ENCODE data around the gene ATP9B.

ATP9B gene

GRCh38 chr18:79218605-79219190 is 149.5 kb downstream of the ATP9B start:
- no peak for DNase-seq (ENCODE audit: low spot score)
- TF ChIP-seq CTCF (conservative IDR thresholded peaks at IDR 0.05; ENCODE audit: low read depth) = no peak
- H3K27ac ChIP-seq = no peak overlapping the region
- ChIA-PET POLR2A (ENCODE audit: low non-redundant PET) (no interaction called here), CTCF (no interaction called here)

GRCh38 chr18:79221136-79221535 is 151.9 kb downstream of the ATP9B start:
- no peak for DNase-seq (ENCODE audit: low spot score)
- CTCF ChIA-PET = no interaction called here
- H3K27ac ChIP-seq = no peak overlapping the region
- no peak for TF ChIP-seq CTCF (conservative IDR thresholded peaks at IDR 0.05; ENCODE audit: low read depth)
- POLR2A ChIA-PET (ENCODE audit: low non-redundant PET) = no interaction called here

GRCh38 chr18:79222790-79223189 is 153.6 kb downstream of the ATP9B start:
- no peak for DNase-seq (ENCODE audit: low spot score)
- H3K27ac ChIP-seq = no peak overlapping the region
- no peak for TF ChIP-seq CTCF (conservative IDR thresholded peaks at IDR 0.05; ENCODE audit: low read depth)
- POLR2A ChIA-PET (ENCODE audit: low non-redundant PET) = no interaction called here
- CTCF ChIA-PET = no interaction called here

GRCh38 chr18:79223431-79223830 is 154.2 kb downstream of the ATP9B start:
- no peak for TF ChIP-seq CTCF (conservative IDR thresholded peaks at IDR 0.05; ENCODE audit: low read depth)
- CTCF ChIA-PET = no interaction called here
- no peak overlapping the region for H3K27ac ChIP-seq
- DNase-seq (ENCODE audit: low spot score) = no peak
- POLR2A ChIA-PET (ENCODE audit: low non-redundant PET) = interaction anchor here (0.6 kb wide), 1 partner anchor 105 kb away, joined by 6 read pairs; no protein-coding TSS in a partner anchor

GRCh38 chr18:79224381-79224780 is 155.2 kb downstream of the ATP9B start:
- POLR2A ChIA-PET (ENCODE audit: low non-redundant PET) = no interaction called here
- TF ChIP-seq CTCF (conservative IDR thresholded peaks at IDR 0.05; ENCODE audit: low read depth) = no peak
- DNase-seq (ENCODE audit: low spot score) = no peak
- CTCF ChIA-PET = no interaction called here
- peak overlapping the region; percentile 14; the same call in 1 of the 2 replicates for H3K27ac ChIP-seq

GRCh38 chr18:79227621-79228020 is 158.4 kb downstream of the ATP9B start:
- H3K27ac ChIP-seq = peak overlapping the region; percentile 23; the same call in 1 of the 2 replicates
- ChIA-PET CTCF (no interaction called here), POLR2A (ENCODE audit: low non-redundant PET) (no interaction called here)
- DNase-seq (ENCODE audit: low spot score) = no peak
- no peak for TF ChIP-seq CTCF (conservative IDR thresholded peaks at IDR 0.05; ENCODE audit: low read depth)

Data from RWPE1 (cell line).